ENCODE results near the gene AHRR. TPM values are rescaled to one million over a fixed set of nuclear protein-coding genes. Genes with fewer than 3 reads are reported as not detected.
"Not testable (repeated sequence)": the region's sequence is repeated elsewhere in the genome, so short reads cannot be mapped to it uniquely, and the experiment has no call there.

Gene AHRR
- total RNA-seq, 2 experiments from 2014 or later, result 35.7 to 41.6 TPM

DNA sequence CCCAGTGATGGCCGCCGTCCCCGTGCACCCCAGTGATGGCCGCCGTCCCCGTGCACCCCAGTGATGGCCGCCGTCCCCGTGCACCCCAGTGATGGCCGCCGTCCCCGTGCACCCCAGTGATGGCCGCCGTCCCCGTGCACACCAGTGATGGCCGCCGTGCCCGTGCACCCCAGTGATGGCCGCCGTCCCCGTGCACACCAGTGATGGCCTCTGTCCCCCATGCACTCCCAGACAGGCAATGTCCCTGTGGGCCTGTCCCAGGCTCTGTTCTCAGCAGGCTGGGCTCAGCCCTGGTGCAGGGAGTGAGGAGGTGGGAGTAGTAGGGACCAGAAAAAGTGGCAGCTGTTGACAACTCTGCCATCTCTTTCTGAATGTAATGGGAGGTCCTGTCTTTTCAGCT is 11.7 kb upstream of the AHRR start:
- H3K27ac Mint-ChIP-seq; H3K4me1 Mint-ChIP-seq; H3K9me3 Mint-ChIP-seq; H3K36me3 Mint-ChIP-seq; DNase-seq; H3K4me3 Mint-ChIP-seq; ATAC-seq (ENCODE audit: low read depth); POLR2A ChIA-PET; H3K27me3 Mint-ChIP-seq: not testable (repeated sequence)

DNA sequence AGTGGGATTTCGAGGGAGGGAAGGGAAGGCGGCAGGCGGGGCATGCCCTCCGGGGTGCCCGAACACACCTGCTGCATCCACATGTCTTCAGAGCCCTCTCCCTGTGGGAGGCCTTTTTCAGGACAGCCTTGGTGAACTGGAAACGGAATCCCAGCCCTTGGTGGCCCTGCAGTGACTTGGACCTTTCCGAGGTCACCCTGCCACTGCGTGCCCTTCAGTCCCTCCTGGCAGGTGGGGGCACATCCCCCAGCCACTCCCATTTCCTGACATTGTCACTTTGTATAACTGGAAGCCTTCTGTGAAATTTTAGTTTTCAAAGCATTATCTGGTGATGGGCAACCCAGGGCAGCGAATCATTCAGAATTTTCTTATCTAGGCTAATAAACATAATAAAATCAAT is 11.0 kb upstream of the AHRR start:
- ATAC-seq (ENCODE audit: low read depth) (no peak), DNase-seq (no peak)
- no peaks in the 10 kb centered on the region for H3K4me1 Mint-ChIP-seq
- no peak overlapping the region for H3K4me3 Mint-ChIP-seq
- H3K36me3 Mint-ChIP-seq, result peaks cover 1% of the 10 kb centered on the region
- H3K27ac Mint-ChIP-seq, result no peak overlapping the region
- H3K27me3 Mint-ChIP-seq, result no peaks in the 10 kb centered on the region
- no peaks in the 10 kb centered on the region for H3K9me3 Mint-ChIP-seq
- POLR2A ChIA-PET, result no interaction called here

GRCh38 chr5:310941-311434 is 10.5 kb upstream of the AHRR start:
- POLR2A ChIA-PET, result interaction anchor here (0.9 kb wide), 1 partner anchor 10 kb away, joined by 3 read pairs; the partner anchor contains the start of gene AHRR
- Mint-ChIP-seq H3K4me3 (no peak overlapping the region), H3K27ac (no peak overlapping the region), H3K27me3 (no peaks in the 10 kb centered on the region), H3K9me3 (no peaks in the 10 kb centered on the region), H3K36me3 (peaks cover 1% of the 10 kb centered on the region), H3K4me1 (no peaks in the 10 kb centered on the region)
- no peak for ATAC-seq (ENCODE audit: low read depth)
- DNase-seq, result no peak

- ATAC-seq (ENCODE audit: low read depth), result no peak
- POLR2A ChIA-PET, result interaction anchor here (0.9 kb wide), 1 partner anchor 9 kb away, joined by 3 read pairs; the partner anchor contains the start of gene AHRR
- Mint-ChIP-seq H3K27me3 (no peaks in the 10 kb centered on the region), H3K4me1 (no peaks in the 10 kb centered on the region), H3K27ac (no peak overlapping the region), H3K4me3 (no peak overlapping the region), H3K36me3 (peaks cover 1% of the 10 kb centered on the region), H3K9me3 (no peaks in the 10 kb centered on the region)
- DNase-seq, result no peak
These were observed 9.6 kb upstream of the AHRR start for GRCh38 chr5:311963-312362.

DNA sequence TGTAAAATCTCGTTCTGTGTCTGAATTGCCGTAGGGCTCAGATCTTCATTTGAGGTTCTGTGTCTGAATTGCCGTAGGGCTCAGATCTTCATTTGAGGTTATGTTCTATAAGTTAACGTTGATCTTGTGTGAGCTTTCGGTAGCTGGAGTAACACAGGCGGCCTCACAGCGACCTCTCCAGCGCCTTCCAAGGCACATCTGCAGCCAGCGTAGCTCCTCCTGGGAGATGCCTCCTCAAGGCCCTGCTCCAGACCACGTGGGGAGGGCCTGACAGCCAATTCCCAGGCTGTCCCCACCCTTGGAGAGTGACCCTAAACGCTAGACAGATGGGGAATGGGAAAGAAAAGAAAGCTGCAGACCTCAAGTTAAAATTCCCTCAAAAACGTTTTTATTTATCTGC is 8.7 kb upstream of the AHRR start:
- H3K9me3 Mint-ChIP-seq, result no peaks in the 10 kb centered on the region
- no peak overlapping the region for H3K4me3 Mint-ChIP-seq
- POLR2A ChIA-PET, result no interaction called here
- no peak overlapping the region for H3K27ac Mint-ChIP-seq
- no peaks in the 10 kb centered on the region for H3K27me3 Mint-ChIP-seq
- no peak for DNase-seq
- no peak for ATAC-seq (ENCODE audit: low read depth)
- no peaks in the 10 kb centered on the region for H3K4me1 Mint-ChIP-seq
- H3K36me3 Mint-ChIP-seq, result peaks cover 1% of the 10 kb centered on the region

- POLR2A ChIA-PET, result no interaction called here
- Mint-ChIP-seq H3K9me3 (no peaks in the 10 kb centered on the region), H3K27ac (no peak overlapping the region), H3K36me3 (peaks cover 1% of the 10 kb centered on the region), H3K4me3 (no peak overlapping the region), H3K4me1 (no peaks in the 10 kb centered on the region), H3K27me3 (no peaks in the 10 kb centered on the region)
- ATAC-seq (ENCODE audit: low read depth) (no peak), DNase-seq (no peak)
These were observed 8.2 kb upstream of the AHRR start for GRCh38 chr5:313265-313664.

GRCh38 chr5:313806-314376 is 7.6 kb upstream of the AHRR start:
- no peak overlapping the region for H3K4me3 Mint-ChIP-seq
- ATAC-seq (ENCODE audit: low read depth) (no peak), DNase-seq (no peak)
- peaks cover 1% of the 10 kb centered on the region for H3K36me3 Mint-ChIP-seq
- H3K4me1 Mint-ChIP-seq, result no peaks in the 10 kb centered on the region
- H3K27me3 Mint-ChIP-seq, result no peaks in the 10 kb centered on the region
- no peaks in the 10 kb centered on the region for H3K9me3 Mint-ChIP-seq
- POLR2A ChIA-PET, result no interaction called here
- no peak overlapping the region for H3K27ac Mint-ChIP-seq

GRCh38 chr5:314676-315487 is 6.6 kb upstream of the AHRR start:
- Mint-ChIP-seq H3K27me3 (peaks cover 4% of the 10 kb centered on the region), H3K36me3 (peaks cover 1% of the 10 kb centered on the region), H3K9me3 (no peaks in the 10 kb centered on the region), H3K27ac (peak overlapping the region; percentile 25), H3K4me3 (no peak overlapping the region), H3K4me1 (peaks cover 1% of the 10 kb centered on the region)
- POLR2A ChIA-PET, result no interaction called here
- ATAC-seq (ENCODE audit: low read depth) (no peak), DNase-seq (no peak)

GRCh38 chr5:315488-316209 is 5.9 kb upstream of the AHRR start:
- peak overlapping the region; percentile 25 for H3K27ac Mint-ChIP-seq
- POLR2A ChIA-PET, result interaction anchor here (1.8 kb wide), 1 partner anchor 116 kb away, joined by 3 read pairs; no protein-coding TSS in a partner anchor
- no peak overlapping the region for H3K4me3 Mint-ChIP-seq
- H3K4me1 Mint-ChIP-seq, result peaks cover 5% of the 10 kb centered on the region
- H3K36me3 Mint-ChIP-seq, result peaks cover 3% of the 10 kb centered on the region
- DNase-seq (no peak), ATAC-seq (ENCODE audit: low read depth) (no peak)
- peaks cover 12% of the 10 kb centered on the region for H3K27me3 Mint-ChIP-seq
- H3K9me3 Mint-ChIP-seq, result no peaks in the 10 kb centered on the region

GRCh38 chr5:316210-317085 is 5.1 kb upstream of the AHRR start:
- peaks cover 6% of the 10 kb centered on the region for H3K4me1 Mint-ChIP-seq

DNA sequence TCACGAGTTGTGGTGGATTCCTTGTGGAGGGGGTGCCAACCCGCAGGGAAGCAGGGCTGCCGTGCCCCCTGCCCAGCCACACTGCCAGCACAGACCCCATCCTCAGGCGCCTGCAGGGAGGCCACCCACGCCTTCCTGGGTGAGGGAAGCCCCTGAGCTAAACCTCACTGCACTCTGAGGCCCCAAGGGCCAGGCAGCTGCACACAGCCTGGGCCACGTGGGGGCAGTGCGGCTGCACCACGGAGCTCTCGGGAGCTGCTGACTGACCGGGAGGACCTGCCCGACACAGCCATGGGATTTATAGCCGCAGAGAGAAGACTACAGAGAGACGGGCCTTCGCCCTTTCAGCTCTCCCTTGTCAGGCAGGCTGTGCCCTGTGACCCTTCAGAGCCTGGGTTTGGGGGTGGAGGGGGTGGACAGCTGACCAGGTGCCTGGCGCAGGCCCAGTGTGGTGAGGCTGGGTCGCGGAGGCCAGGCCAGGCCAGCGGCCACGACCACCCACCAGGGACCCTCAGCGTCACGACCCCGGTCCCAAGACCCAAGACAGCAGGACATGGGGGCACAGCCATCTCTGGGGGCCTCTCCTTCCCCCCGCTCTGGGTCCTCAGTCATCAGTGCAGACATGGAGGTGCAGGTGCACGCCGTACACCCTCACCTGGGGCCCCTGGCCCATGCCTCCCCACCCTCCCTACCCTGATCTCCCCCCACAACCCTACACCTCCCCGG is 4.3 kb upstream of the AHRR start:
- H3K27me3 Mint-ChIP-seq, result peaks cover 15% of the 10 kb centered on the region
- POLR2A ChIA-PET, result interaction anchor here (1.2 to 1.8 kb wide), 3 partner anchors 99 to 296 kb away, joined by 3 to 4 read pairs (median 3); partner anchors contain the start of genes CCDC127 and SDHA
- H3K4me1 Mint-ChIP-seq, result peaks cover 6% of the 10 kb centered on the region
- no peaks in the 10 kb centered on the region for H3K9me3 Mint-ChIP-seq
- ATAC-seq (ENCODE audit: low read depth) (peak; percentile 67), DNase-seq (peak; percentile 79)
- H3K4me3 Mint-ChIP-seq, result no peak overlapping the region
- H3K27ac Mint-ChIP-seq, result peak overlapping the region; percentile 68
- peaks cover 3% of the 10 kb centered on the region for H3K36me3 Mint-ChIP-seq

More at GRCh38 chr5:316210-317085, 5.1 kb upstream of the AHRR start:
- H3K27ac Mint-ChIP-seq, result no peak overlapping the region
- H3K36me3 Mint-ChIP-seq, result peaks cover 3% of the 10 kb centered on the region
- H3K27me3 Mint-ChIP-seq, result peaks cover 15% of the 10 kb centered on the region
- H3K9me3 Mint-ChIP-seq, result no peaks in the 10 kb centered on the region
- ATAC-seq (ENCODE audit: low read depth), result no peak
- peak; percentile 25 for DNase-seq
- POLR2A ChIA-PET, result interaction anchor here (1.3 to 1.8 kb wide), 2 partner anchors 98 to 115 kb away, joined by 3 to 4 read pairs; partner anchors contain the start of genes CCDC127 and SDHA
- H3K4me3 Mint-ChIP-seq, result no peak overlapping the region

- DNase-seq, result no peak
- H3K4me1 Mint-ChIP-seq, result peaks cover 9% of the 10 kb centered on the region
- H3K27ac Mint-ChIP-seq, result no peak overlapping the region
- no peaks in the 10 kb centered on the region for H3K9me3 Mint-ChIP-seq
- no peak for ATAC-seq (ENCODE audit: low read depth)
- no peak overlapping the region for H3K4me3 Mint-ChIP-seq
- POLR2A ChIA-PET, result interaction anchor here (1.2 kb wide), 1 partner anchor 295 kb away, joined by 3 read pairs; no protein-coding TSS in a partner anchor
- H3K36me3 Mint-ChIP-seq, result peaks cover 3% of the 10 kb centered on the region
- H3K27me3 Mint-ChIP-seq, result peaks cover 15% of the 10 kb centered on the region
These were observed 3.1 kb upstream of the AHRR start for GRCh38 chr5:318341-318897.

Measured in activated naive CD8-positive, alpha-beta T cell treated with anti-CD3 and anti-CD28 coated beads, Interleukin-2, amount 10 ng/mL, durations not matched to agents 7 days and 5 days (primary cell).